ENCODE measurements around the gene CCDC149. TPM values are rescaled to one million over a fixed set of nuclear protein-coding genes. Genes with fewer than 3 reads are reported as not detected.

CCDC149 gene
- total and polyA plus RNA-seq, 2 of the 13 experiments (the other 11 are each of a cell fraction or from before 2014, with no cell fraction given) = 0.44 to 0.95 TPM

DNA sequence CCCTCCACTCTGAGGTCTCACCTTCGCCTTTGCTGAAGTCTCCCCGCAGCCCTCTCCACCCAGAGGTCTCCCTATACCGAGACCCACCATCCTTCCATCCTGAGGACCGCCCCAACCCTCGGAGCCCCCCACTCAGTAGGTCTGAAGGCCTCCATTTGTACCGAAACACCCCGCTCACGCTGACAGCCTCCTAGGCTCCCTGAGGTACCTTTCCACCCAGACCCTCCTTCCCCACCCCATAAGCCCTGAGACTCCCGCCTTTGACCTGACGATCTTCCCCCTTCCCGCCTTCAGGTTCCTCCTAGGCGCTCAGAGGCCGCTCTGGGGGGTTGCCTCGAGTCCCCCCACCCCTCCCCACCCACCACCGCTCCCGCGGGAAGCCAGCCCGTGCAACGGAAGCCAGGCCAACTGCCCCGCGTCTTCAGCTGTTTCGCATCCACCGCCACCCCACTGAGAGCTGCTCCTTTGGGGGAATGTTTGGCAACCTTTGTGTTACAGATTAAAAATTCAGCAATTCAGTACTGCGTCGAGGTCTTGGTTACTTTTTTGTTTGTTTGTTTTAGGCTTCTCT lies 112.4 kb downstream of the CCDC149 start:
- Histone ChIP-seq H3K36me3 (replicated peaks in 1 of 2; ENCODE audit: control insufficient read depth in 1 of 2, insufficient read depth in 2 of 2, low read length in 2 of 2) (no peaks in the 10 kb centered on the region), H3K79me2 (ENCODE audit: insufficient read depth, low read length) (no peaks in the 10 kb centered on the region), H3K4me3 (replicated peaks in 1 of 3; ENCODE audit: insufficient read depth in 1 of 3, low read depth in 2 of 3, low read length in 3 of 3) (no peak overlapping the region), H3K27ac (ENCODE audit: extremely low read length, insufficient read depth, low read length) (no peak overlapping the region), H3K4me2 (ENCODE audit: low read depth, low read length) (no peak overlapping the region), H4K20me1 (ENCODE audit: insufficient read depth, low read length) (no peaks in the 10 kb centered on the region), H3K9me3 (ENCODE audit: low read length) (no peaks in the 10 kb centered on the region), H3K27me3 (ENCODE audit: control insufficient read depth in 1 of 2, insufficient read depth in 2 of 2, low read length in 2 of 2) (peaks cover 1 to 25% of the 10 kb centered on the region in 2 experiments; a peak in 3 of 5 replicates), H2AFZ (ENCODE audit: low read length) (no peak overlapping the region), H3K9ac (ENCODE audit: insufficient read depth, low read depth, low read length) (no peak overlapping the region), H3K4me1 (ENCODE audit: insufficient read depth, low read length) (peaks cover 4% of the 10 kb centered on the region; the same call in 1 of the 2 replicates)
- ChIA-PET POLR2A (no interaction called here), CTCF (ENCODE audit: low intra/inter-chr PET ratio, low total read pairs) (no interaction called here)
- BruUV-seq (replicated peaks) = no TSS peak
- FAIRE-seq (no peak), ATAC-seq (no peak), DNase-seq (ENCODE audit: low spot score) (no peak)
- WGBS (ENCODE audit: low lambda C conversion rate) = 44% methylated on average over 25 of the region's 25 CpGs
- in situ Hi-C loops (cut with HindIII; ENCODE audit: extremely low pct_ligation_motif_present, low pct_unique_long_range_greater_than_20kb) = no loop called here
- intact Hi-C loops (cut with micrococcal nuclease; ENCODE audit: unreplicated experiment) = no loop called here
- TF ChIP-seq, protein P1, sequence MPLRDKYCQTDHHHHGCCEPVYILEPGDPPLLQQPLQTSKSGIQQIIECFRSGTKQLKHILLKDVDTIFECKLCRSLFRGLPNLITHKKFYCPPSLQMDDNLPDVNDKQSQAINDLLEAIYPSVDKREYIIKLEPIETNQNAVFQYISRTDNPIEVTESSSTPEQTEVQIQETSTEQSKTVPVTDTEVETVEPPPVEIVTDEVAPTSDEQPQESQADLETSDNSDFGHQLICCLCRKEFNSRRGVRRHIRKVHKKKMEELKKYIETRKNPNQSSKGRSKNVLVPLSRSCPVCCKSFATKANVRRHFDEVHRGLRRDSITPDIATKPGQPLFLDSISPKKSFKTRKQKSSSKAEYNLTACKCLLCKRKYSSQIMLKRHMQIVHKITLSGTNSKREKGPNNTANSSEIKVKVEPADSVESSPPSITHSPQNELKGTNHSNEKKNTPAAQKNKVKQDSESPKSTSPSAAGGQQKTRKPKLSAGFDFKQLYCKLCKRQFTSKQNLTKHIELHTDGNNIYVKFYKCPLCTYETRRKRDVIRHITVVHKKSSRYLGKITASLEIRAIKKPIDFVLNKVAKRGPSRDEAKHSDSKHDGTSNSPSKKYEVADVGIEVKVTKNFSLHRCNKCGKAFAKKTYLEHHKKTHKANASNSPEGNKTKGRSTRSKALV (CRISPR knock-in tag; IDR thresholded peaks at IDR 0.05) = no peak
- TF ChIP-seq, protein P2, sequence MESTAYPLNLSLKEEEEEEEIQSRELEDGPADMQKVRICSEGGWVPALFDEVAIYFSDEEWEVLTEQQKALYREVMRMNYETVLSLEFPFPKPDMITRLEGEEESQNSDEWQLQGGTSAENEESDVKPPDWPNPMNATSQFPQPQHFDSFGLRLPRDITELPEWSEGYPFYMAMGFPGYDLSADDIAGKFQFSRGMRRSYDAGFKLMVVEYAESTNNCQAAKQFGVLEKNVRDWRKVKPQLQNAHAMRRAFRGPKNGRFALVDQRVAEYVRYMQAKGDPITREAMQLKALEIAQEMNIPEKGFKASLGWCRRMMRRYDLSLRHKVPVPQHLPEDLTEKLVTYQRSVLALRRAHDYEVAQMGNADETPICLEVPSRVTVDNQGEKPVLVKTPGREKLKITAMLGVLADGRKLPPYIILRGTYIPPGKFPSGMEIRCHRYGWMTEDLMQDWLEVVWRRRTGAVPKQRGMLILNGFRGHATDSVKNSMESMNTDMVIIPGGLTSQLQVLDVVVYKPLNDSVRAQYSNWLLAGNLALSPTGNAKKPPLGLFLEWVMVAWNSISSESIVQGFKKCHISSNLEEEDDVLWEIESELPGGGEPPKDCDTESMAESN (CRISPR knock-in tag; conservative IDR thresholded peaks at IDR 0.05) = no peak
- no peak for TF ChIP-seq NFYB (CRISPR knock-in tag; IDR thresholded peaks at IDR 0.05)
- no peak for TF ChIP-seq PAX8 (CRISPR knock-in tag; IDR thresholded peaks at IDR 0.05; ENCODE audit: borderline replicate concordance)
- no peak for TF ChIP-seq ATF7-NPFF (CRISPR knock-in tag; IDR thresholded peaks at IDR 0.05; ENCODE audit: low read depth)
- TF ChIP-seq ZNF75D (CRISPR knock-in tag; IDR thresholded peaks at IDR 0.05; ENCODE audit: borderline replicate concordance) = no peak
- TF ChIP-seq GABPB1 (CRISPR knock-in tag; IDR thresholded peaks at IDR 0.05) = no peak
- no peak for TF ChIP-seq ZNF724P (CRISPR knock-in tag; IDR thresholded peaks at IDR 0.05; ENCODE audit: borderline replicate concordance)
- no peak for TF ChIP-seq ZNF562 (CRISPR knock-in tag; IDR thresholded peaks at IDR 0.05; ENCODE audit: borderline replicate concordance)
- no peak for TF ChIP-seq TBP (CRISPR knock-in tag; IDR thresholded peaks at IDR 0.05)
- TF ChIP-seq ZNF446 (CRISPR knock-in tag; IDR thresholded peaks at IDR 0.05) = no peak
- no peak for TF ChIP-seq ZBTB42 (CRISPR knock-in tag; IDR thresholded peaks at IDR 0.05)
- no peak for TF ChIP-seq TCF12 (IDR thresholded peaks at IDR 0.05)
- no peak for TF ChIP-seq TCF12 (CRISPR knock-in tag; IDR thresholded peaks at IDR 0.05)
- TF ChIP-seq GZF1 (CRISPR knock-in tag; IDR thresholded peaks at IDR 0.05) = no peak
- no peak for TF ChIP-seq MYNN (CRISPR knock-in tag; IDR thresholded peaks at IDR 0.05; ENCODE audit: low read depth)
- TF ChIP-seq THAP9 (CRISPR knock-in tag; IDR thresholded peaks at IDR 0.05; ENCODE audit: borderline replicate concordance) = no peak

All from HepG2 (cell line).